CD14-positive monocyte (primary cell): ENCODE measurements around the gene PSMF1. TPM values are rescaled to one million over a fixed set of nuclear protein-coding genes. Genes with fewer than 3 reads are reported as not detected.

Source experiments
- DNase-seq, 3 donors: peaks; one replicate each; pipeline ENCODE4 v3.0.0-alpha.2; 2011 to 2022
- H2AFZ ChIP-seq: 2 replicates; pipeline ENCODE4 v1.6.0; 2012; ENCODE audit warnings: mild to moderate bottlenecking, low read depth, low read length, inconsistent platforms; ENCODE audit not compliant: insufficient read depth, poor library complexity, severe bottlenecking
- H3K27ac ChIP-seq, 2 donors: 1 replicate in 1 of 2; 2 replicates in 1 of 2; pipeline ENCODE4 v1.5.1; 2012 to 2013; ENCODE audit warnings: low read length in 2 of 2, control low read depth in 1 of 2, inconsistent platforms in 1 of 2, low read depth in 1 of 2, mild to moderate bottlenecking in 1 of 2
- H3K27me3 ChIP-seq, 2 donors: one replicate each; pipeline versions ENCODE4 v1.6.0 to v1.6.1; 2011 to 2013; ENCODE audit warnings: low read length in 2 of 2; ENCODE audit not compliant: control insufficient read depth in 2 of 2, insufficient read depth in 2 of 2
- H3K36me3 ChIP-seq, 2 donors: replicated peaks in 1 of 2; 1 replicate in 1 of 2; 2 replicates in 1 of 2; pipeline versions ENCODE4 v1.5.1 to v1.6.1; 2012 to 2013; ENCODE audit warnings: low read length in 2 of 2, control low read depth in 1 of 2, inconsistent platforms in 1 of 2, mild to moderate bottlenecking in 1 of 2; ENCODE audit not compliant: insufficient read depth in 2 of 2, control insufficient read depth in 1 of 2
- H3K4me1 ChIP-seq, 2 donors: 1 replicate in 1 of 2; 2 replicates in 1 of 2; pipeline versions ENCODE4 v1.5.1 to v1.6.1; 2012 to 2013; ENCODE audit warnings: low read length in 2 of 2, control low read depth in 1 of 2, inconsistent platforms in 1 of 2, mild to moderate bottlenecking in 1 of 2, moderate library complexity in 1 of 2; ENCODE audit not compliant: insufficient read depth in 2 of 2, control insufficient read depth in 1 of 2
- H3K4me2 ChIP-seq: replicated peaks from 2 replicates; pipeline ENCODE3; 2012; ENCODE audit warnings: low read length, moderate library complexity, mild to moderate bottlenecking; ENCODE audit not compliant: poor library complexity, severe bottlenecking; ENCODE audit errors: extremely low read depth
- H3K4me3 ChIP-seq, 3 experiments: fragments of 200-600 bp in 1 of 3; sonication (generic) in 1 of 3; replicated peaks in 1 of 3; 1 replicate in 2 of 3; 2 replicates in 1 of 3; pipeline ENCODE4 v1.5.1; 2011 to 2013; ENCODE audit warnings: low read length in 3 of 3, mild to moderate bottlenecking in 3 of 3, control low read depth in 2 of 3, low read depth in 2 of 3, inconsistent platforms in 1 of 3, moderate library complexity in 1 of 3
- H3K79me2 ChIP-seq: 2 replicates; pipeline ENCODE4 v1.6.0; 2012; ENCODE audit warnings: mild to moderate bottlenecking, control low read depth, inconsistent platforms, low read length, moderate library complexity; ENCODE audit not compliant: insufficient read depth
- H3K9ac ChIP-seq: 2 replicates; pipeline ENCODE4 v1.6.0; 2017; ENCODE audit warnings: low read length, mild to moderate bottlenecking; ENCODE audit not compliant: insufficient read depth, poor library complexity, severe bottlenecking
- H3K9me3 ChIP-seq, 2 donors: replicated peaks in 1 of 2; 1 replicate in 1 of 2; 2 replicates in 1 of 2; pipeline versions ENCODE4 v1.5.1 to v1.6.1; 2012 to 2013; ENCODE audit warnings: low read length in 2 of 2, control low read depth in 1 of 2; ENCODE audit not compliant: control insufficient read depth in 1 of 2, insufficient read depth in 1 of 2
- H4K20me1 ChIP-seq: 2 replicates; pipeline ENCODE4 v1.6.0; 2012; ENCODE audit warnings: mild to moderate bottlenecking, low read length, control low read depth, moderate library complexity; ENCODE audit not compliant: insufficient read depth
- H3K27ac Mint-ChIP-seq, 7 donors: one replicate each; pipeline ENCODE4 v1.8.0; 2020; ENCODE audit warnings: mild to moderate bottlenecking in 7 of 7, mixed read lengths in 7 of 7, moderate library complexity in 6 of 7, inconsistent platforms in 2 of 7
- H3K27me3 Mint-ChIP-seq, 3 donors: one replicate each; pipeline ENCODE4 v1.8.0; 2021 to 2022; ENCODE audit warnings: low read depth in 3 of 3, mild to moderate bottlenecking in 3 of 3, mixed read lengths in 3 of 3, moderate library complexity in 3 of 3, inconsistent platforms in 1 of 3
- H3K36me3 Mint-ChIP-seq, 2 donors: one replicate each; pipeline ENCODE4 v1.8.0; 2020; ENCODE audit warnings: mixed read lengths in 2 of 2, inconsistent platforms in 1 of 2, mild to moderate bottlenecking in 1 of 2
- H3K4me1 Mint-ChIP-seq: one replicate; pipeline ENCODE4 v1.8.0; 2020; ENCODE audit warnings: mild to moderate bottlenecking, mixed read lengths
- H3K4me3 Mint-ChIP-seq, 2 donors: one replicate each; pipeline ENCODE4 v1.8.0; 2020; ENCODE audit warnings: mild to moderate bottlenecking in 2 of 2, mixed read lengths in 2 of 2, moderate library complexity in 1 of 2
- H3K9me3 Mint-ChIP-seq, 7 donors: one replicate each; pipeline ENCODE4 v1.8.0; 2020 to 2022; ENCODE audit warnings: mixed read lengths in 7 of 7, mild to moderate bottlenecking in 6 of 7, moderate library complexity in 6 of 7, inconsistent platforms in 2 of 7
- CTCF ChIP-seq: fragments of 200-600 bp; IDR thresholded peaks from one replicate; pipeline ENCODE4 v1.8.0; 2022; ENCODE audit warnings: antibody characterized with exemption, mild to moderate bottlenecking
- WGBS: methylation state at CpG from one replicate; pipeline ENCODE4 v1.1.5; 2013; ENCODE audit warnings: missing lambda C conversion rate; ENCODE audit not compliant: insufficient coverage; 5-methylcytosine and 5-hydroxymethylcytosine counted together
- intact Hi-C, 2 donors: fragments of 100-400 bp; cut with micrococcal nuclease; formaldehyde crosslinking; loops; one replicate each; pipeline versions ENCODE4 v1.15.0 to v1.15.1; 2023
- polyA plus RNA-seq, 3 donors: library from polyadenylated mRNA; depleted of rRNA in 1 of 3; unstranded in 2 of 3; stranded (reverse) in 1 of 3; fragments of 300-500 nt in 2 of 3; fragments of >200 nt in 1 of 3; fragmentation: Illumina TruSeq in 2 of 3; gene quantifications; 1 replicate in 2 of 3; 2 replicates in 1 of 3; pipeline ENCODE4 v1.2.3, GENCODE V29; 2012 to 2021

PSMF1 gene
- polyA plus RNA-seq, 3 donors: 103 to 349 (median 138) TPM

DNA sequence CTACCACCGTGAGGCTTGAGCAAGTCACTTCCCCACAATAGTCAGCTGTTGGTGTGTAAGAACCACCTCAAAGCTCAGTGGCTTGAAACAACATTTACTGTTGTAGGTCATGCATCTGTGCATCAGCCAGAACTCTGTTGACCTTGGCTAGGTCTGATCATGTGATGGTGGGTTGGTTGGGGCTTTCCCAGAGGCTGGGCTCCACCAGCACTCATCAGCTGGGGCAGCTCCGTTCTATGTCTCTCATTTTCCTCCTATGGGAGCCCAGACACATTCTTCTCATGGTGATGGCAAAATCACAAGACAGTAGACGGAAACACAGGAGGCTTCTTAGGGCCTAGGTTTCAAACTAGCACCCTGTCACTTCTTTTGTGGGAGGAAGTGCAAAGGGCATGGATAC, 42.8 kb upstream of the PSMF1 start:
- 100% methylated on average over 1 of the region's 3 CpGs for WGBS

GRCh38 chr20:1081891-1082290, 36.5 kb upstream of the PSMF1 start:
- H3K4me1 Mint-ChIP-seq: peaks cover 8% of the 10 kb centered on the region
- H3K36me3 Mint-ChIP-seq: no peaks in the 10 kb centered on the region
- intact Hi-C loops: no loop called here
- no peak overlapping the region for H3K4me3 ChIP-seq
- H3K27ac Mint-ChIP-seq: peak overlapping the region in 2 of 7 donors; percentile 16 to 37
- H3K4me3 Mint-ChIP-seq: no peak overlapping the region
- no peaks in the 10 kb centered on the region for H3K79me2 ChIP-seq
- no peaks in the 10 kb centered on the region for H4K20me1 ChIP-seq
- H3K9me3 ChIP-seq: no peaks in the 10 kb centered on the region
- no peak overlapping the region for H2AFZ ChIP-seq
- H3K4me2 ChIP-seq: no peak overlapping the region
- H3K27me3 ChIP-seq: no peaks in the 10 kb centered on the region
- H3K27me3 Mint-ChIP-seq: peaks cover 1 to 4% (median 3%) of the 10 kb centered on the region in 3 donors
- DNase-seq: no peak
- H3K4me1 ChIP-seq: no peaks in the 10 kb centered on the region
- H3K9ac ChIP-seq: no peak overlapping the region
- H3K36me3 ChIP-seq: no peaks in the 10 kb centered on the region
- 32% methylated on average over 3 of the region's 4 CpGs for WGBS
- TF ChIP-seq CTCF: no peak
- no peak overlapping the region for H3K27ac ChIP-seq
- peaks cover 0 to 14% (median 6%) of the 10 kb centered on the region in 7 donors for H3K9me3 Mint-ChIP-seq

More for the DNA sequence above, 42.8 kb upstream of the PSMF1 start:
- H3K4me3 ChIP-seq: no peak overlapping the region
- no peaks in the 10 kb centered on the region for H3K36me3 ChIP-seq
- TF ChIP-seq CTCF: no peak
- Mint-ChIP-seq H3K27me3 (peaks cover 0 to 3% (median 2%) of the 10 kb centered on the region in 3 donors), H3K4me3 (no peak overlapping the region), H3K27ac (no peak overlapping the region), H3K4me1 (no peaks in the 10 kb centered on the region), H3K9me3 (peaks cover 3 to 26% (median 9%) of the 10 kb centered on the region in 7 donors), H3K36me3 (no peaks in the 10 kb centered on the region)
- no peak overlapping the region for H3K4me2 ChIP-seq
- H3K27me3 ChIP-seq: no peaks in the 10 kb centered on the region
- H3K9ac ChIP-seq: no peak overlapping the region
- DNase-seq: no peak
- no peaks in the 10 kb centered on the region for H3K4me1 ChIP-seq
- intact Hi-C loops: no loop called here
- H3K27ac ChIP-seq: no peak overlapping the region
- no peaks in the 10 kb centered on the region for H3K79me2 ChIP-seq
- peaks cover 0 to 14% of the 10 kb centered on the region in 2 donors for H3K9me3 ChIP-seq
- H2AFZ ChIP-seq: no peak overlapping the region
- H4K20me1 ChIP-seq: no peaks in the 10 kb centered on the region
